Measurements from ENCODE around the gene PDE4B.
A peak's percentile ranks its signal among the peaks of the same experiment; 100 is the strongest.

PDE4B gene

DNA sequence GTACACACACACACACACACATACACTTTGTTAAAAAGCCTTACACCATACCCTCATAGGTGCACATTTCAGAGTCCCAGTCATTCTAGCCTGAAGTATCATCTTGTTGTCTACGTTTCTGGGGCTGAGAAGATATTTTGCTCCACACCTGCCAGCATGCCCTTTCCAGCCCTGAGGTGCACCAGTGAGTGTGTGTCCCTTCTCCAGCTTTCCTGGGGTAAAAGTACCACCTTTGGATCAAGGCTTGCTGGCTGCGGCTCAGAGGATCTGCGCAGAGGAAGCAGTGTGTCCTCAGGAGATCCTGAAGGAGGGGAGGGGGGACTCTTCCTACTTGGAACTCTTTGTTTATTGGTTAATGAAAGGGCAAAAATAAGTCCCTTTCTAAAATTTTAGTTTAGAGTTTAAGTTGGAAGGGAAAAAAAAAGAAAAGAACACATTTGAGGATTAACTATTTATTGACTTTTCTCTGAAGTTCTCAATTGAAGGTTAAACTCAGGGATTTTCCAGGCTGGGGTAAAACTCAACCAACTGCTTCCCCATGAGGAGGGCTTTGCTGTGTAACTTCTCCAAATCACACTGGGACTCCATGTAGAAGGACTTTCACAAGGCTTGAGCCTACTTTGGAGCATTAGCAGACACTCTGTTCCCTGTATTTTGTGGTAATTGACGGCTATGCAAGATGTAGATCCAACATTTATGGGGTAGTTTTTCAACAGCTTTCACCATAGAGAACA is 540.9 kb downstream of the PDE4B start:
- DNase-seq (ENCODE audit: low read depth), result no peak
- TF ChIP-seq, protein P1, sequence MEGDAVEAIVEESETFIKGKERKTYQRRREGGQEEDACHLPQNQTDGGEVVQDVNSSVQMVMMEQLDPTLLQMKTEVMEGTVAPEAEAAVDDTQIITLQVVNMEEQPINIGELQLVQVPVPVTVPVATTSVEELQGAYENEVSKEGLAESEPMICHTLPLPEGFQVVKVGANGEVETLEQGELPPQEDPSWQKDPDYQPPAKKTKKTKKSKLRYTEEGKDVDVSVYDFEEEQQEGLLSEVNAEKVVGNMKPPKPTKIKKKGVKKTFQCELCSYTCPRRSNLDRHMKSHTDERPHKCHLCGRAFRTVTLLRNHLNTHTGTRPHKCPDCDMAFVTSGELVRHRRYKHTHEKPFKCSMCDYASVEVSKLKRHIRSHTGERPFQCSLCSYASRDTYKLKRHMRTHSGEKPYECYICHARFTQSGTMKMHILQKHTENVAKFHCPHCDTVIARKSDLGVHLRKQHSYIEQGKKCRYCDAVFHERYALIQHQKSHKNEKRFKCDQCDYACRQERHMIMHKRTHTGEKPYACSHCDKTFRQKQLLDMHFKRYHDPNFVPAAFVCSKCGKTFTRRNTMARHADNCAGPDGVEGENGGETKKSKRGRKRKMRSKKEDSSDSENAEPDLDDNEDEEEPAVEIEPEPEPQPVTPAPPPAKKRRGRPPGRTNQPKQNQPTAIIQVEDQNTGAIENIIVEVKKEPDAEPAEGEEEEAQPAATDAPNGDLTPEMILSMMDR (conservative IDR thresholded peaks at IDR 0.05; ENCODE audit: low read length), result no peak
- peak overlapping the region; percentile 80 for H3K4me3 ChIP-seq (ENCODE audit: low read length)

DNA sequence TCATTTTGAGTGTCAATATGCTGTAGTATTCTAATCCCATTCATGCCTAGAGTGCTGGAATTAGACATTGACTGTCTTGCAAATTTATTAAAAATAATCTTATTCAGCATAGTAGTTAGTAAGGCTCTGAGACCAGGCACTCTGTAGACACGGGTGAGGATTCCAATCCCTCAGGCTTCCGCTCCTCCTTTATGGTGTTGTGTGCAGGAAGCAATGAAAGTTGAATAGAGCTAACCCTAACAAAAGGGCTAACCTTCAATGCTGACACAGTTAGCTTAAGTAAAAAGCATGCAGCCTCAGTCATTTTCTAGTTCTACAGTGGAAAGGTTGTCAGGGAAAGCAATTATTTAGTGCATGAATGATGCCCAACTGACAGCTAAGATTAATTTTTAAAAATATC is 541.6 kb downstream of the PDE4B start:
- no peak for DNase-seq (ENCODE audit: low read depth)
- TF ChIP-seq, protein P1 (conservative IDR thresholded peaks at IDR 0.05; ENCODE audit: low read length), result no peak
- H3K4me3 ChIP-seq (ENCODE audit: low read length), result peak overlapping the region; percentile 80

DNA sequence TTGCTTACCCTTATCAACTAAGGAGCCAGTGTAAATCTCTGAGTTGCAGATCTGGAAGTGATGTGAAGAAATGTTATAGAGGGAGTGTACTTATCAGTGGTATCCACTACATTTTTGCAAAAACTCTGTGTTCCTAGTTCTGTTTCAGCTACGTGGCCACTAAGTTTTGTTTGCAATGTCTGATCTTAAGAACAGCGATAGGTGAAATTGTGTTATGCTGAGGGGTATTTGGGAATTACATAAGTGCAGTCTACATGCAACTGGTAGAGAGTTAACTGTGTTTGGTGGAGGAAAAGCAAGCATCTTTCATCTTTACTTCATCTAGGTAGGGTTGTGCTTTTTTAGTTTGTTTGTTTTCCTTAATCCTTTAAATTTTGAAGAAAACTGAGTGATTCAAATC is 542.4 kb downstream of the PDE4B start:
- TF ChIP-seq, protein P1 (conservative IDR thresholded peaks at IDR 0.05; ENCODE audit: low read length), result no peak
- H3K4me3 ChIP-seq (ENCODE audit: low read length), result peak overlapping the region; percentile 80
- DNase-seq (ENCODE audit: low read depth), result no peak

DNA sequence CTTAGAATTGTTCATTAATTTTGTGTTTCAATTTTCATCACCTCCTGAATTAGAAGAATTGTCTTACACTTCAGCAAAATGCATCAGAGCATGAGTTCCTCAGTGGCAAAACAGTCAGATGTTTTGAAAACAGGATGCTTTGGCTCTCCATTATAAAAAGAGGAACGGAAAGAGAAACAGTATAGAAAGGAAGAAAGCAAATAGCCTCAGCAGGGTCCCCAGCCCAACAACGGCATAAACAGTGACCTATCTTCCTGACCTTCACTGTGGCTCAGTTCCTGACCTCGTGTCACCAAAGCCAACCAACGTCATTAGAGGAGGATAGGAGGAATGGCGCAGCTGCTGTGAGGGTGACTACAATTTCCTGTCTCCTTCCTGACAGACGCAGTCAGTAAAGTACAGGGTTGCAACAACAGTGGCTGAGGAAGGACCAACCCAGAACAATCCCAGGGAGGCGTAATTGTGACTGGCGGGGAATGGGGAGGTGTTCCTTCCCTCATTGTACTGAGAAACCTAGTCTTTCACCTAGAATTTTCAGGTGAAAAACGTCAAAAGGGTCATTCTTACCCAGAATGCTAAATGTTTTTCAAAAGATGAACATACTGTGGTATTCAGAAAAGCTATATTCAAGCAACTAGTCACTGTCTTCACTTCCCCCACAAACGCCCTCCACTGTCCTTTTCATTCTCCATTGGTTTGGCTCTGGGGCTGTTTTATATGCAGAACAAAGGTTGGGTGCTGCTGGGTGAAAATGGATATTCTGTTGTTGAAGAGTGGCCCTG is 543.4 kb downstream of the PDE4B start:
- peak overlapping the region; percentile 80 for H3K4me3 ChIP-seq (ENCODE audit: low read length)
- TF ChIP-seq, protein P1 (conservative IDR thresholded peaks at IDR 0.05; ENCODE audit: low read length), result no peak
- peak; percentile 69 for DNase-seq (ENCODE audit: low read depth)

GRCh38 chr1:66336641-66336990 is 543.9 kb downstream of the PDE4B start:
- TF ChIP-seq, protein P1 (conservative IDR thresholded peaks at IDR 0.05; ENCODE audit: low read length), result no peak
- peak overlapping the region; percentile 80; the same call in 1 of the 2 replicates for H3K4me3 ChIP-seq (ENCODE audit: low read length)
- no peak for DNase-seq (ENCODE audit: low read depth)

DNA sequence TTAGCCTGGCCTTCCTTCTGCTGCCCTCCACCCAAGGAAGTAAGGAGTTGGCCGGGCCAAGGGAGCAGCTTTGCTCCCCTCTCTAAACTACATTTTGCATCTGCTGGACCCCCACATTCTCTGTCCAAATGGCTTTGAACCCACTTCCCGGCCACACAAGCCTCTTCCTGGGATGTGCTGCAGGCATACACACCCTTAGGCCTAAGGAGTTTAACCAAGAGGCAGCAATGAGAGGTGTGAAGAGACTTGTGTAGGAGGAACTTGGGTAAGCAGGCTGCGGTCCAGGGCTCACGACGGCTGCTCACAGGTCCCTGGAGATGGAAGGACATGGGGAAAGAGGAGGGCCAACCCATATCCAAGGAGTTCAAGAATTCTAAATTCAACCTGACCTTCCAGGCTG is 544.6 kb downstream of the PDE4B start:
- TF ChIP-seq, protein P1 (conservative IDR thresholded peaks at IDR 0.05; ENCODE audit: low read length), result no peak
- no peak for DNase-seq (ENCODE audit: low read depth)
- H3K4me3 ChIP-seq (ENCODE audit: low read length), result no peak overlapping the region

GRCh38 chr1:66339944-66340343 is 547.2 kb downstream of the PDE4B start:
- peak overlapping the region; percentile 18; the same call in 1 of the 2 replicates for H3K4me3 ChIP-seq (ENCODE audit: low read length)
- TF ChIP-seq, protein P1 (conservative IDR thresholded peaks at IDR 0.05; ENCODE audit: low read length), result no peak
- peak; percentile 49 for DNase-seq (ENCODE audit: low read depth)
